Astrocyte of the hippocampus (primary cell): ENCODE measurements around the gene CEACAM16.
"Not testable (repeated sequence)": the region's sequence is repeated elsewhere in the genome, so short reads cannot be mapped to it uniquely, and the experiment has no call there.

ENCODE experiments used
- DNase-seq: peaks from one replicate; pipeline ENCODE4 v3.0.0; 2011; ENCODE audit warnings: low read depth, low spot score

CEACAM16 gene

GRCh38 chr19:44703336-44704078 lies 4.6 kb downstream of the CEACAM16 start:
- DNase-seq: no peak

- no peak for DNase-seq
These were observed 6.0 kb downstream of the CEACAM16 start for GRCh38 chr19:44704982-44705381.

- no peak for DNase-seq
These were observed 6.6 kb downstream of the CEACAM16 start for GRCh38 chr19:44705502-44706010.

- no peak for DNase-seq
These were observed 7.7 kb downstream of the CEACAM16 start for GRCh38 chr19:44706506-44707236.

GRCh38 chr19:44707794-44708193 lies 8.8 kb downstream of the CEACAM16 start:
- no peak for DNase-seq

GRCh38 chr19:44708940-44709339 lies 10.0 kb downstream of the CEACAM16 start:
- DNase-seq: no peak

- DNase-seq: not testable (repeated sequence)
These were observed 10.7 kb downstream of the CEACAM16 start for GRCh38 chr19:44709434-44710266.

GRCh38 chr19:44710483-44710882 lies 11.5 kb downstream of the CEACAM16 start:
- no peak for DNase-seq

GRCh38 chr19:44712864-44713515 lies 14.0 kb downstream of the CEACAM16 start:
- DNase-seq: no peak

GRCh38 chr19:44714597-44715169 lies 15.7 kb downstream of the CEACAM16 start:
- DNase-seq: no peak

GRCh38 chr19:44717603-44718002 lies 18.7 kb downstream of the CEACAM16 start:
- no peak for DNase-seq

- DNase-seq: peak; percentile 83
These were observed 19.7 kb downstream of the CEACAM16 start for GRCh38 chr19:44718441-44719261.

- no peak for DNase-seq
These were observed 20.3 kb downstream of the CEACAM16 start for GRCh38 chr19:44719262-44719701.

- DNase-seq: not testable (repeated sequence)
These were observed 21.4 kb downstream of the CEACAM16 start for GRCh38 chr19:44720396-44720795.

- DNase-seq: no peak
These were observed 22.0 kb downstream of the CEACAM16 start for GRCh38 chr19:44720945-44721344.

GRCh38 chr19:44721369-44721768 lies 22.4 kb downstream of the CEACAM16 start:
- not testable (repeated sequence) for DNase-seq

- no peak for DNase-seq
These were observed 23.5 kb downstream of the CEACAM16 start for GRCh38 chr19:44722131-44723121.

- DNase-seq: no peak
These were observed 24.5 kb downstream of the CEACAM16 start for GRCh38 chr19:44723299-44723951.
